GM12878 (cell line): ENCODE results near the gene RXFP4.

Source experiments
- CTCF ChIP-seq, 3 experiments: IDR thresholded peaks in 2 of 3; conservative IDR thresholded peaks in 1 of 3; 2 replicates each; pipeline ENCODE4 v1.5.1; 2011; ENCODE audit warnings: low read depth in 3 of 3, low read length in 3 of 3, mild to moderate bottlenecking in 3 of 3, control low read depth in 2 of 3, moderate library complexity in 2 of 3, inconsistent platforms in 1 of 3, mixed read lengths in 1 of 3; ENCODE audit not compliant: control insufficient read depth in 2 of 3, insufficient read depth in 1 of 3; ENCODE audit errors: extremely low read depth in 1 of 3
- HDAC2 ChIP-seq: fragments of 200-600 bp; sonication (generic); IDR thresholded peaks from 2 replicates; pipeline ENCODE4 v1.6.1; 2017
- TAF1 ChIP-seq: IDR thresholded peaks from 2 replicates; pipeline ENCODE4 v1.6.1; 2011; ENCODE audit warnings: mild to moderate bottlenecking, low read depth, low read length, borderline replicate concordance

- TF ChIP-seq CTCF (IDR thresholded peaks at IDR 0.05 in 2 of 3, conservative IDR thresholded peaks at IDR 0.05 in 1 of 3; ENCODE audit: control insufficient read depth in 2 of 3, extremely low read depth in 1 of 3, insufficient read depth in 1 of 3, low read depth in 3 of 3, low read length in 3 of 3), result no peak
- TF ChIP-seq HDAC2, result no peak
- TF ChIP-seq TAF1, result no peak
Observed at GRCh38 chr1:155899683-155900082, 41.8 kb upstream of the RXFP4 start.
